ENCODE measurements around the gene CEP126. TPM values are rescaled to one million over a fixed set of nuclear protein-coding genes. Genes with fewer than 3 reads are reported as not detected.

Gene CEP126
- total RNA-seq, 1 experiment from 2014 or later, result 2.0 TPM

DNA sequence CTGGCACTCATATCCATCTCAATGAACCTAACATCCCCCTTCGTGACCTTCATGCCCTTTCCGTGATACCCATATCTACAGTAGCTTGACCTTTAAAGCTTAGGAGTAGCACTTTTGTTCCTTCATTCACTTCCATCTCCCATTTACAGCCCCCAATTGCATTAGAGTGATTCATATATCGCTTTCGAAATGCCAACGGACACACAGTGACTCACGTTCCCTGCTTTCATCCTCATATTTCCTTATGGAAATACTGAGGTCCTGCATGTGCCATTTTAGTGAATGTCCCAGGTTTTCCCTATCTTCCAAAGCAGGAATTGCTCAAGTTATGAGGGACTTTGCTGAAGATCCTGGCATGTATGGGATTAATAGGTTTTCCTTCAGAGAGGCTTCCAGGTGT is 44.3 kb upstream of the CEP126 start:
- BruUV-seq (replicated peaks), result no TSS peak
- peak overlapping the region; percentile 95 for H2AFZ ChIP-seq (ENCODE audit: low read depth, low read length, poor library complexity, severe bottlenecking)
- H3K4me3 ChIP-seq (replicated peaks in 1 of 2; ENCODE audit: low read depth in 1 of 2, low read length in 2 of 2), result no peak overlapping the region
- RAD21 ChIA-PET (ENCODE audit: low non-redundant PET in 1 of 2, low total read pairs in 2 of 2, uncharacterized antibody in 2 of 2, unreplicated experiment in 2 of 2), result no interaction called here
- intact Hi-C loops (cut with micrococcal nuclease), result no loop called here
- H3K36me3 ChIP-seq (ENCODE audit: control insufficient read depth in 1 of 2, insufficient read depth in 2 of 2, low read length in 2 of 2), result no peaks in the 10 kb centered on the region
- no peaks in the 10 kb centered on the region for H3K27me3 ChIP-seq (ENCODE audit: insufficient read depth, low read length)
- POLR2A ChIA-PET, result no interaction called here
- no peaks in the 10 kb centered on the region for H3K79me2 ChIP-seq (ENCODE audit: insufficient read depth, low read length)
- no peaks in the 10 kb centered on the region for H4K20me1 ChIP-seq (ENCODE audit: insufficient read depth)
- H3K27ac ChIP-seq (ENCODE audit: low read depth, low read length), result no peak overlapping the region
- CTCF ChIA-PET, result interaction anchor here (1.5 kb wide), 2 partner anchors 9 to 137 kb away, joined by 4 to 6 read pairs; no protein-coding TSS in a partner anchor
- H3K4me2 ChIP-seq (ENCODE audit: low read length), result peak overlapping the region; percentile 31
- ATAC-seq, result peak; percentile 67
- 0 out of 2 replicates have a peak overlapping the region, but pooled peaks have one; percentile 10 for H3K9ac ChIP-seq (ENCODE audit: low read length)
- no peaks in the 10 kb centered on the region for H3K9me2 ChIP-seq (ENCODE audit: insufficient read depth)
- peaks cover 0 to 41% of the 10 kb centered on the region in 2 experiments; a peak in 2 of 4 replicates for H3K4me1 ChIP-seq (ENCODE audit: control insufficient read depth in 1 of 2, insufficient read depth in 2 of 2, low read length in 2 of 2)
- peak; percentile 41 for DNase-seq (ENCODE audit: low read depth, low spot score)
- H3K9me3 ChIP-seq (ENCODE audit: control insufficient read depth in 1 of 2, insufficient read depth in 1 of 2, low read depth in 1 of 2, low read length in 2 of 2), result no peaks in the 10 kb centered on the region
- TF ChIP-seq FOSL1 (IDR thresholded peaks at IDR 0.05; ENCODE audit: low read depth), result peak; percentile 86
- no peak for TF ChIP-seq POLR2A (IDR thresholded peaks at IDR 0.05; ENCODE audit: borderline replicate concordance, extremely low read depth, insufficient read depth, insufficient read length)
- TF ChIP-seq EZH2phosphoT487 (IDR thresholded peaks at IDR 0.05; ENCODE audit: borderline replicate concordance), result no peak
- TF ChIP-seq, protein P1, sequence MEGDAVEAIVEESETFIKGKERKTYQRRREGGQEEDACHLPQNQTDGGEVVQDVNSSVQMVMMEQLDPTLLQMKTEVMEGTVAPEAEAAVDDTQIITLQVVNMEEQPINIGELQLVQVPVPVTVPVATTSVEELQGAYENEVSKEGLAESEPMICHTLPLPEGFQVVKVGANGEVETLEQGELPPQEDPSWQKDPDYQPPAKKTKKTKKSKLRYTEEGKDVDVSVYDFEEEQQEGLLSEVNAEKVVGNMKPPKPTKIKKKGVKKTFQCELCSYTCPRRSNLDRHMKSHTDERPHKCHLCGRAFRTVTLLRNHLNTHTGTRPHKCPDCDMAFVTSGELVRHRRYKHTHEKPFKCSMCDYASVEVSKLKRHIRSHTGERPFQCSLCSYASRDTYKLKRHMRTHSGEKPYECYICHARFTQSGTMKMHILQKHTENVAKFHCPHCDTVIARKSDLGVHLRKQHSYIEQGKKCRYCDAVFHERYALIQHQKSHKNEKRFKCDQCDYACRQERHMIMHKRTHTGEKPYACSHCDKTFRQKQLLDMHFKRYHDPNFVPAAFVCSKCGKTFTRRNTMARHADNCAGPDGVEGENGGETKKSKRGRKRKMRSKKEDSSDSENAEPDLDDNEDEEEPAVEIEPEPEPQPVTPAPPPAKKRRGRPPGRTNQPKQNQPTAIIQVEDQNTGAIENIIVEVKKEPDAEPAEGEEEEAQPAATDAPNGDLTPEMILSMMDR (IDR thresholded peaks at IDR 0.05 in 2 of 3, conservative IDR thresholded peaks at IDR 0.05 in 1 of 3; ENCODE audit: borderline replicate concordance in 1 of 3, insufficient read depth in 1 of 3, low read depth in 2 of 3, low read length in 2 of 3), result 0 out of 6 replicates have a peak, but pooled peaks of 1 of the 3 experiments have one; percentile 18
- no peak for TF ChIP-seq EZH2 (IDR thresholded peaks at IDR 0.05)
- no peak for TF ChIP-seq SRF (IDR thresholded peaks at IDR 0.05; ENCODE audit: low read depth)
- TF ChIP-seq TCF7L2 (IDR thresholded peaks at IDR 0.05; ENCODE audit: borderline replicate concordance, extremely low read depth, insufficient read depth, insufficient read length), result peak; percentile 51
- TF ChIP-seq ELF1 (IDR thresholded peaks at IDR 0.05; ENCODE audit: borderline replicate concordance, low read depth), result no peak
- TF ChIP-seq RAD21 (IDR thresholded peaks at IDR 0.05; ENCODE audit: low read depth), result no peak
- no peak for TF ChIP-seq ZFX (IDR thresholded peaks at IDR 0.05)
- TF ChIP-seq SP1 (IDR thresholded peaks at IDR 0.05; ENCODE audit: low read depth), result peak; percentile 76
- TF ChIP-seq ZBTB33 (IDR thresholded peaks at IDR 0.05; ENCODE audit: extremely low read depth, insufficient replicate concordance, low read length), result no peak
- no peak for TF ChIP-seq POLR2AphosphoS5 (IDR thresholded peaks at IDR 0.05; ENCODE audit: low read depth, low read length)
- peak; percentile 94 for TF ChIP-seq CBX3 (IDR thresholded peaks at IDR 0.05; ENCODE audit: low read depth)
- TF ChIP-seq CEBPB (IDR thresholded peaks at IDR 0.05; ENCODE audit: low read depth), result peak; percentile 96
- TF ChIP-seq YY1 (IDR thresholded peaks at IDR 0.05; ENCODE audit: extremely low read depth, insufficient replicate concordance, low read depth, low read length), result no peak
- TF ChIP-seq SIN3A (IDR thresholded peaks at IDR 0.05; ENCODE audit: low read depth), result no peak
- no peak for TF ChIP-seq REST (IDR thresholded peaks at IDR 0.05; ENCODE audit: low read depth)
- TF ChIP-seq, protein P2, sequence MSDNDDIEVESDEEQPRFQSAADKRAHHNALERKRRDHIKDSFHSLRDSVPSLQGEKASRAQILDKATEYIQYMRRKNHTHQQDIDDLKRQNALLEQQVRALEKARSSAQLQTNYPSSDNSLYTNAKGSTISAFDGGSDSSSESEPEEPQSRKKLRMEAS (IDR thresholded peaks at IDR 0.05), result no peak; the same call in 1 of the 2 replicates
- no peak for TF ChIP-seq ATF3 (IDR thresholded peaks at IDR 0.05)
- no peak for TF ChIP-seq ZNF274 (IDR thresholded peaks at IDR 0.05; ENCODE audit: low read depth, low read length)
